Cardiac muscle cell (in vitro differentiated cells and primary cell): Measurements from ENCODE around the gene GNB3. TPM values are rescaled to one million over a fixed set of nuclear protein-coding genes. Genes with fewer than 3 reads are reported as not detected.
"Not testable (repeated sequence)": the region's sequence is repeated elsewhere in the genome, so short reads cannot be mapped to it uniquely, and the experiment has no call there.

Experiments
- DNase-seq, 2 donors: peaks; one replicate each; pipeline versions ENCODE4 v3.0.0 to v3.0.0-alpha.2; 2010 to 2017; ENCODE audit warnings: low read depth in 1 of 2, low spot score in 1 of 2
- H3K27ac ChIP-seq: fragments of 200-600 bp; sonication (generic); 2 replicates; pipeline ENCODE4 v1.5.1; 2016
- H3K27me3 ChIP-seq: fragments of 200-600 bp; sonication (generic); 2 replicates; pipeline ENCODE4 v1.6.0; 2016; ENCODE audit warnings: control low read depth
- H3K36me3 ChIP-seq: fragments of 200-600 bp; sonication (generic); 2 replicates; pipeline ENCODE4 v1.5.1; 2016; ENCODE audit warnings: control low read depth
- H3K4me1 ChIP-seq: fragments of 200-600 bp; sonication (generic); 2 replicates; pipeline ENCODE4 v1.8.1; 2017; ENCODE audit warnings: low read depth, mild to moderate bottlenecking, mixed run types
- H3K4me3 ChIP-seq: fragments of 200-600 bp; sonication (generic); 2 replicates; pipeline ENCODE4 v1.5.1; 2016; ENCODE audit warnings: mild to moderate bottlenecking
- H3K9me3 ChIP-seq: fragments of 200-600 bp; sonication (generic); 2 replicates; pipeline ENCODE4 v1.5.1; 2017; ENCODE audit warnings: low read depth, mild to moderate bottlenecking, control low read depth
- CTCF ChIP-seq: IDR thresholded peaks from 2 replicates; pipeline ENCODE4 v1.5.1; 2012; ENCODE audit warnings: low read depth, mild to moderate bottlenecking, low read length
- polyA plus RNA-seq: library from polyadenylated mRNA; unstranded; fragments of >200 nt; fragmentation: Nextera tagmentation; extraction: Ambion mirVana; gene quantifications from 2 replicates; pipeline ENCODE4 v1.2.1, GENCODE V29; 2016
- total RNA-seq: library from RNA; depleted of rRNA; stranded (reverse); fragments of >200 nt; gene quantifications from 2 replicates; pipeline ENCODE4 v1.2.3, GENCODE V29; 2016

The GNB3 gene
- total and polyA plus RNA-seq, 2 experiments from 2014 or later, result 1.7 to 5.2 TPM

GRCh38 chr12:6873094-6874014 lies 32.6 kb downstream of the GNB3 start, which contains the start of gene SPSB2:
TSS of gene SPSB2 (minus strand) at chr12:6873303. CDS start at chr12:6872901, 402 bp downstream.
- peak within 1 kb of the TSS; percentile 57 for H3K4me3 ChIP-seq
- peak within 1 kb of the TSS; percentile 69 for H3K27ac ChIP-seq
- peaks cover 19% of the 10 kb centered on the region for H3K36me3 ChIP-seq
- H3K9me3 ChIP-seq, result no peaks in the 10 kb centered on the region
- H3K27me3 ChIP-seq, result no peaks in the 10 kb centered on the region
- peaks cover 12% of the 10 kb centered on the region for H3K4me1 ChIP-seq
- no peak for TF ChIP-seq CTCF
- peak; percentile 97 to 100 for DNase-seq

- peaks cover 18% of the 10 kb centered on the region for H3K36me3 ChIP-seq
- not testable (repeated sequence) for H3K4me1 ChIP-seq, H3K9me3 ChIP-seq, H3K27me3 ChIP-seq, DNase-seq
- peak overlapping the region; percentile 69 for H3K27ac ChIP-seq
- H3K4me3 ChIP-seq, result peak overlapping the region; percentile 57
These were observed 33.3 kb downstream of the GNB3 start for GRCh38 chr12:6874015-6874368.

GRCh38 chr12:6879824-6880223 lies 39.1 kb downstream of the GNB3 start:
- H3K4me1 ChIP-seq, H3K27ac ChIP-seq, H3K9me3 ChIP-seq, H3K27me3 ChIP-seq, DNase-seq, H3K36me3 ChIP-seq, H3K4me3 ChIP-seq: not testable (repeated sequence)

- no peaks in the 10 kb centered on the region for H3K9me3 ChIP-seq
- H3K27ac ChIP-seq, result no peak overlapping the region
- no peak for TF ChIP-seq CTCF
- no peak for DNase-seq
- H3K4me3 ChIP-seq, result no peak overlapping the region
- H3K4me1 ChIP-seq, result no peaks in the 10 kb centered on the region
- no peaks in the 10 kb centered on the region for H3K36me3 ChIP-seq
- H3K27me3 ChIP-seq, result no peaks in the 10 kb centered on the region
These were observed 42.5 kb downstream of the GNB3 start for GRCh38 chr12:6883252-6883651.

GRCh38 chr12:6883683-6884082 lies 43.0 kb downstream of the GNB3 start:
- H3K9me3 ChIP-seq, result no peaks in the 10 kb centered on the region
- TF ChIP-seq CTCF, result no peak

GRCh38 chr12:6884539-6884938 lies 43.8 kb downstream of the GNB3 start:
- no peaks in the 10 kb centered on the region for H3K4me1 ChIP-seq
- H3K9me3 ChIP-seq, result no peaks in the 10 kb centered on the region
- no peaks in the 10 kb centered on the region for H3K36me3 ChIP-seq
- DNase-seq, result no peak
- TF ChIP-seq CTCF, result no peak
- no peaks in the 10 kb centered on the region for H3K27me3 ChIP-seq
- H3K4me3 ChIP-seq, result no peak overlapping the region
- H3K27ac ChIP-seq, result no peak overlapping the region

More at GRCh38 chr12:6883683-6884082, 43.0 kb downstream of the GNB3 start:
- H3K27me3 ChIP-seq, result no peaks in the 10 kb centered on the region
- H3K27ac ChIP-seq, result no peak overlapping the region
- no peaks in the 10 kb centered on the region for H3K4me1 ChIP-seq
- DNase-seq, result no peak
- no peaks in the 10 kb centered on the region for H3K36me3 ChIP-seq
- no peak overlapping the region for H3K4me3 ChIP-seq

GRCh38 chr12:6886206-6886999 lies 45.7 kb downstream of the GNB3 start:
- not testable (repeated sequence) for H3K9me3 ChIP-seq, H3K27ac ChIP-seq, DNase-seq, H3K27me3 ChIP-seq, H3K4me3 ChIP-seq, H3K4me1 ChIP-seq, H3K36me3 ChIP-seq
